Adrenal gland (tissue), 12 donors: Measurements from ENCODE around the gene NQO1. TPM values are rescaled to one million over a fixed set of nuclear protein-coding genes. Genes with fewer than 3 reads are reported as not detected.

Experiments used
- DNase-seq, 7 donors: peaks; one replicate each; pipeline ENCODE4 v3.0.0-alpha.2; 2019 to 2020
- H3K27ac ChIP-seq, 5 donors: fragments of 200-600 bp; sonication (generic) in 4 of 5; 1 replicate in 3 of 5; 2 replicates in 2 of 5; pipeline versions ENCODE4 v1.5.1 to v1.8.0; 2016 to 2020; ENCODE audit warnings: mild to moderate bottlenecking in 1 of 5
- H3K27me3 ChIP-seq: fragments of 200-600 bp; 2 replicates; pipeline ENCODE4 v1.8.0; 2021
- H3K36me3 ChIP-seq, 2 donors: fragments of 200-600 bp; replicated peaks in 1 of 2; 1 replicate in 1 of 2; 2 replicates in 1 of 2; pipeline versions ENCODE4 v1.5.1 to v1.8.0; 2018 to 2022
- H3K4me1 ChIP-seq, 2 donors: fragments of 200-600 bp; replicated peaks in 1 of 2; 1 replicate in 1 of 2; 2 replicates in 1 of 2; pipeline versions ENCODE4 v1.5.1 to v1.8.0; 2018 to 2021
- H3K4me3 ChIP-seq, 4 donors: fragments of 200-600 bp; sonication (generic) in 3 of 4; one replicate each; pipeline ENCODE4 v1.5.1; 2016 to 2018
- H3K9me3 ChIP-seq, 3 donors: fragments of 200-600 bp; sonication (generic) in 1 of 3; replicated peaks in 1 of 3; 1 replicate in 2 of 3; 2 replicates in 1 of 3; pipeline versions ENCODE4 v1.5.1 to v1.8.0; 2016 to 2021
- POLR2A ChIP-seq, 2 donors: fragments of 450-650 bp; IDR thresholded peaks; one replicate each; pipeline ENCODE4 v1.6.1; 2017; ENCODE audit warnings: antibody characterized with exemption in 2 of 2, mild to moderate bottlenecking in 2 of 2, moderate library complexity in 1 of 2
- WGBS, 4 donors: extraction: QIAGEN DNeasy Blood & Tissue Kit in 2 of 4; methylation state at CpG; one replicate each; pipeline versions ENCODE4 v1.1.5 to v1.1.7; 2013 to 2017; 5-methylcytosine and 5-hydroxymethylcytosine counted together
- intact Hi-C, 2 donors: fragments of 100-400 bp; cut with DNase I; formaldehyde crosslinking; loops; one replicate each; pipeline versions ENCODE4 v1.14.1 to v1.15.0; 2022 to 2023
- polyA plus RNA-seq, 3 donors: library from polyadenylated mRNA; stranded (reverse); fragments of 200-250 nt in 2 of 3; fragments of 350-450 nt in 1 of 3; fragmentation: Illumina TruSeq in 1 of 3; extraction: RNeasy Lipid Tissue Mini Kit (QIAGEN cat#74804) in 1 of 3; gene quantifications; one replicate each; pipeline ENCODE4 v1.2.3, GENCODE V29; 2013 to 2014
- total RNA-seq, 9 donors: library from RNA; depleted of rRNA in 4 of 9; stranded (reverse); fragments of >200 nt in 4 of 9; fragments of 120-200 nt in 1 of 9; fragmentation: NEBNext Ultra II Directional in 1 of 9; extraction: Animal tissue kit (Norgen Biotek cat#: 25700) in 1 of 9; gene quantifications; one replicate each; pipeline versions ENCODE4 v1.1.0 to v1.2.4, GENCODE V29; 2013 to 2023
- TF ChIP-seq, protein P1 (sequence below), 6 experiments: fragments of 450-650 bp in 4 of 6; fragments of 200-600 bp in 2 of 6; sonication (generic) in 1 of 6; IDR thresholded peaks; 1 replicate in 5 of 6; 2 replicates in 1 of 6; pipeline versions ENCODE4 v1.5.1 to v1.8.0; 2016 to 2021; ENCODE audit warnings: antibody characterized with exemption in 6 of 6, mild to moderate bottlenecking in 2 of 6, moderate library complexity in 1 of 6
- donor health status: healthy with polysubstance abuse.
- donor health status: Bipolar disorder and iron deficiency.
- donor health status: DM: yes; HTN: yes; CAD: no.
- donor health status: DM: no; HTN: no; CAD: no.
- donor health status: DM: no; HTN: no; CAD: no.
- donor health status: DM: yes; HTN: yes; CAD: no.

NQO1 gene
- total and polyA plus RNA-seq, 12 donors, result 22.0 to 226 (median 98.0) TPM

DNA sequence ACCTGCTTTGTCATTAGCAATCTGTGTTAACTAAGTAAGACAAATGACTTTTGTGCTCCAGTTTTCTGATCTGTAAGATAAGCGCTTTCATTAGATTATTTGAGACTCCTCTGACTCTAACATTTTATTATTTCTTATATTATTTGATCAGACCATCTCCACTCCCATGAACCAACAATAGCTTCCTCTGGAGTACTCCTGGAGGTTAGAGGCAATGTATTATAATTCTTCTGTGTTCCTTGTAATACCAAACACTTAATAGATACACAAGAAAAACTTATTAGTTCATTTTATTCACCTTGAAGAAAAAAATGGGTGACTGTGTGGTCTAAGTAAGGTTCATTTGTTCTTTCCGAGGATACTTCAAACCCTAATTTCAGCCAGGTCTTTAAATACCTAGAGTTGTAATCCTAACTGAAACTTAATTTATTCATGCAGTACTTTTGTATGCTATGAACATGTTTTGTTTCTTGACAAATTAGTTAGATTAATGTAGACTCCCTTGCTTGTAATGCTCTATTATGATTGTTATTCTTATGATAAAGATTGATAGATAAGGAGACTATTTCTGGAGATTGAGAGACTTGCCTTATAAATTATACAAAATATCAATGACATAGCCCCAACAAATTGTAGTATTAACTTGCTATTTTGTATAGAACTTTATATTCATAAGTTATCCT lies 53.9 kb downstream of the NQO1 start:
- Histone ChIP-seq H3K4me3 (no peak overlapping the region), H3K27ac (no peak overlapping the region), H3K4me1 (peaks cover 4 to 21% of the 10 kb centered on the region in 2 donors), H3K36me3 (peaks cover 0 to 53% of the 10 kb centered on the region in 2 donors), H3K9me3 (no peaks in the 10 kb centered on the region), H3K27me3 (no peaks in the 10 kb centered on the region)
- DNase-seq, result no peak
- TF ChIP-seq, protein P1, sequence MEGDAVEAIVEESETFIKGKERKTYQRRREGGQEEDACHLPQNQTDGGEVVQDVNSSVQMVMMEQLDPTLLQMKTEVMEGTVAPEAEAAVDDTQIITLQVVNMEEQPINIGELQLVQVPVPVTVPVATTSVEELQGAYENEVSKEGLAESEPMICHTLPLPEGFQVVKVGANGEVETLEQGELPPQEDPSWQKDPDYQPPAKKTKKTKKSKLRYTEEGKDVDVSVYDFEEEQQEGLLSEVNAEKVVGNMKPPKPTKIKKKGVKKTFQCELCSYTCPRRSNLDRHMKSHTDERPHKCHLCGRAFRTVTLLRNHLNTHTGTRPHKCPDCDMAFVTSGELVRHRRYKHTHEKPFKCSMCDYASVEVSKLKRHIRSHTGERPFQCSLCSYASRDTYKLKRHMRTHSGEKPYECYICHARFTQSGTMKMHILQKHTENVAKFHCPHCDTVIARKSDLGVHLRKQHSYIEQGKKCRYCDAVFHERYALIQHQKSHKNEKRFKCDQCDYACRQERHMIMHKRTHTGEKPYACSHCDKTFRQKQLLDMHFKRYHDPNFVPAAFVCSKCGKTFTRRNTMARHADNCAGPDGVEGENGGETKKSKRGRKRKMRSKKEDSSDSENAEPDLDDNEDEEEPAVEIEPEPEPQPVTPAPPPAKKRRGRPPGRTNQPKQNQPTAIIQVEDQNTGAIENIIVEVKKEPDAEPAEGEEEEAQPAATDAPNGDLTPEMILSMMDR (IDR thresholded peaks at IDR 0.05), result no peak
- TF ChIP-seq POLR2A (IDR thresholded peaks at IDR 0.05), result no peak
- WGBS, 4 donors, result 79 to 86% (median 83%) methylated on average over 2 of the region's 2 CpGs
- intact Hi-C loops, result no loop called here

- 36 to 45% (median 41%) methylated on average over 1 of the region's 1 CpG for WGBS, 4 donors
- intact Hi-C loops, result no loop called here
- Histone ChIP-seq H3K27ac (no peak overlapping the region), H3K27me3 (no peaks in the 10 kb centered on the region), H3K36me3 (peaks cover 0 to 33% of the 10 kb centered on the region in 2 donors), H3K9me3 (no peaks in the 10 kb centered on the region), H3K4me1 (peaks cover 4 to 8% of the 10 kb centered on the region in 2 donors), H3K4me3 (no peak overlapping the region)
- no peak for DNase-seq
- no peak for TF ChIP-seq POLR2A (IDR thresholded peaks at IDR 0.05)
- TF ChIP-seq, protein P1 (IDR thresholded peaks at IDR 0.05), result no peak
Observed at GRCh38 chr16:69669577-69669976, 56.8 kb downstream of the NQO1 start.

GRCh38 chr16:69663846-69664245 lies 62.5 kb downstream of the NQO1 start:
- no peaks in the 10 kb centered on the region for H3K4me1 ChIP-seq
- TF ChIP-seq, protein P1 (IDR thresholded peaks at IDR 0.05), result no peak
- no peak for TF ChIP-seq POLR2A (IDR thresholded peaks at IDR 0.05)
- peaks cover 0 to 33% of the 10 kb centered on the region in 2 donors for H3K36me3 ChIP-seq
- H3K27me3 ChIP-seq, result no peaks in the 10 kb centered on the region
- intact Hi-C loops, result no loop called here
- H3K4me3 ChIP-seq, result no peak overlapping the region
- H3K9me3 ChIP-seq, result no peaks in the 10 kb centered on the region
- H3K27ac ChIP-seq, result no peak overlapping the region
- no peak for DNase-seq

DNA sequence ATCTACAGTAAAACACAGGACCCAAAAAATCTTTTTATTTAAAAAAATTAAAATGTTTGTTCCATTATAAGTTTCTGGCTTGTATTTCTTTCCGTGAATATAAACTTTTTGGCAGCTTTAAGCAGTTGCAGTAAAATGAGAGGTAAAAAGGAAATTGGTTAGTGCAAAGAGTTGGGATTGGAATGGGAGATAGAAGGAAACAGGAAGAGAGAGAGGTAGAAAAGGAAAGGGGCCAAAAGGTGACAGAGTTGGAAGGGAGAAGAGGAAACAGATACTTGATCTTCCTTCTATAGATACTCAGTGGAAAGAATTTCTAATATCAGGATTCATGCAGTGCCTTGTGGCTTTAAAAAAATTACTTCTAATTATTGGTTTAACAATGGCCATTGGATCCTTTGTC lies 63.5 kb downstream of the NQO1 start:
- no peak for DNase-seq
- H3K36me3 ChIP-seq, result peaks cover 0 to 33% of the 10 kb centered on the region in 2 donors
- no peaks in the 10 kb centered on the region for H3K9me3 ChIP-seq
- no peaks in the 10 kb centered on the region for H3K4me1 ChIP-seq
- WGBS, 4 donors, result 84 to 91% (median 87%) methylated on average over 1 of the region's 1 CpG
- H3K27me3 ChIP-seq, result no peaks in the 10 kb centered on the region
- intact Hi-C loops, result no loop called here
- no peak overlapping the region for H3K27ac ChIP-seq
- H3K4me3 ChIP-seq, result no peak overlapping the region
- TF ChIP-seq, protein P1 (IDR thresholded peaks at IDR 0.05), result no peak
- no peak for TF ChIP-seq POLR2A (IDR thresholded peaks at IDR 0.05)
